IPS-11a (cell line): Measurements from ENCODE around the gene ZNF681.
"Not testable (repeated sequence)": the region's sequence is repeated elsewhere in the genome, so short reads cannot be mapped to it uniquely, and the experiment has no call there.

ENCODE experiments used
- H3K4me3 ChIP-seq: one replicate; pipeline ENCODE4 v1.5.1; 2013; ENCODE audit warnings: low read depth, low read length, control low read depth

ZNF681 gene

GRCh38 chr19:23758187-23759074 is at the start of gene ZNF681:
Gene ZNF681 (minus strand): TSS chr19:23758891. CDS start chr19:23758749, 142 bp downstream.
- H3K4me3 ChIP-seq = peak within 1 kb of the TSS; percentile 40

GRCh38 chr19:23804676-23805075 is 46.0 kb upstream of the ZNF681 start:
- H3K4me3 ChIP-seq = no peak overlapping the region

- no peak overlapping the region for H3K4me3 ChIP-seq
Measured at GRCh38 chr19:23802290-23802689, 43.6 kb upstream of the ZNF681 start.

- no peak overlapping the region for H3K4me3 ChIP-seq
Measured at GRCh38 chr19:23801803-23802202, 43.1 kb upstream of the ZNF681 start.

GRCh38 chr19:23800868-23801267 is 42.2 kb upstream of the ZNF681 start:
- H3K4me3 ChIP-seq = no peak overlapping the region

DNA sequence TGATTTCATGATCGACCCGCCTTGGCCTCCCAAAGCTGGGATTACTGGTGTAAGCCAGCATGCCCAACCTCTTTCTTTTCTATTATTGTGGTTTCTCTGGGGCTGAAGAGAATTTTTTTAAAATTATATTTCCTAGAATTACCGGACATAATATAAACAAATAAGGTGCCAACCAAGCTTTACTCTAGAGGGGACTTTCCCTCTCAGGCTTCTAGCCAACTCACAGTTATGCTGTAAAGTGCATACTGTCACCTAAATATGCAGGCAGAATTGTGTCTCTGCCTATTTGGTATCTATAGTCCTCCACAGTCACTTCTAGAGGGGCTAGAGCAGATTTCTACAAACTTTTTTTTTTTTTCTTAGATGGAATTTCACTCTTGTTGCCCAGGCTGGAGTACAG is 41.6 kb upstream of the ZNF681 start:
- H3K4me3 ChIP-seq = no peak overlapping the region

DNA sequence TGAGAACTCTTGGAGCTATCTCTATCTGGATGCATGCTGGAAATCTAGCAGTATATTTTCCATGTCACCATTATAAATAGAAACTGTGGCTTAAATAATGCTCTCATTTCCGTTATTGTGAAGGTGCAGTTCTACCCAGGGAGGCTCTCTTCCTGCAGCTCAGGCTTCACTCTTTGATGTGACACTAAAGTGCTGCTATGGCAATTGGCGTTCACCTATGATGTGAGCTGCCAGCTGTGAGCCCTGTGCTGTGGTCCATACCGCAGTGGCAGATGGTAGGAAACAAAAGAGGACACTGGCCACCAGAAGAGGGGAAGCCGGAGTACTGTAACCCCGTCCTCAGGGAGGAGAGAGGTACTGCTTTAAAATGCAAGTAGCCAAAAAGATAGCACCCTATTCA is 40.6 kb upstream of the ZNF681 start:
- H3K4me3 ChIP-seq = no peak overlapping the region

- no peak overlapping the region for H3K4me3 ChIP-seq
Measured at GRCh38 chr19:23795462-23795861, 36.8 kb upstream of the ZNF681 start.

GRCh38 chr19:23792784-23793183 is 34.1 kb upstream of the ZNF681 start:
- no peak overlapping the region for H3K4me3 ChIP-seq

DNA sequence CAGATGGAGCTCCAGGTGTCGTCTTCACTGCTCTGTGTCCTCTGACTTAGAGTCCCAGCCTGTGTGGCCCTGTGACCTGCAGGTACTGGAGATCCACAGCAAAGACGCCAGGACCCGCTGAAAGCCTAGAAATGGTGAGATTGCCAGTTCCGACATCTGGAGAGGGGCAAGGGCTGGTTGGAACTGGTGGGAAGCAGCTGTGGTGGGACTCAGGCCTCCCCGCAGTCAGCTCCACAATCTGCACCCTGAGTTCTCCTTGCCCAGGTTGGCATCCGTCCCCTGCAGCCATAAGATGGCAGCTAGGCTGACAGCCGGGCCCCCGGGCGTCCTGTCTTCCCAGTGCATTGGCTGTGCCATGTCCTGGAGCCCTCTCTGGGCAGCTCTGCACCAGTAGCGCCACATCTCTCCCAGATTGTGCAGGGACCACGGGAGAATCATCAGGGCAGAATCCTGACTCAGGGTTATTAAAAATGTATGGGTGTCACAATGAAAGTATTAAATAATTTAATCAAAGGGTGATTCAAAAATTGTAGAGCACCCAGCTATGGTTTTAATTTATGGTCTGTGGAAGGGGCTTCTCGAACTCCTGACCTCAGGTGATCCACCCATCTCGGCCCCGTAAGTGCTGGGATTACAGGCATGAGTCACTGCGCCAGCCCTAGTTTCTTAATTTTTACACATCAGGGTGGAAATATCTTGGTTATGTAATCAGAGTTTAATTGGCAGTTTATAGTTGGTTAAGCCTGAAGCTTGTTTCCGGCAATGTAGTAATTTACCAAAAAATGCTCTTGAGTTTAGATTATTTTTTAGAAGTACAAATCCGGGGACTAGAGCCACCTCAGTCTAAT is 32.2 kb upstream of the ZNF681 start:
- H3K4me3 ChIP-seq = no peak overlapping the region

GRCh38 chr19:23789246-23789645 is 30.6 kb upstream of the ZNF681 start:
- H3K4me3 ChIP-seq = no peak overlapping the region

DNA sequence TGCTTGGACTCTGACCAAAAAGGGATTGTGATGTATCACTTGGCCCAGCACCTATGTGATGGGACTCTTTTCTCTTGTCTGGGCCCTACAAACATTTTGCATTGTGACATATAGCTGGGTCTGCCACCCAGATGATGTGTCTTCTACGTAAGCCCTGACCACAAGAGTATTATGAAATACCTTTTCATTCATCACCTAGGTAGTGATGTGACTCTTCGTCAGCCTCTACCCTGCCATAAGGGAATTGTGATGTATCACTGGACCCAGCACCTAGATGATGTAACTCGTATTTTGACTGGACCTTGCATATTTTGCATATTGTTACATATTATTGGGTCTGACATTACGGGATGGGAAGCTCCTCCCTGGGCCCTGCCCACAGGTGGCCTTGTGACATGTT is 29.7 kb upstream of the ZNF681 start:
- H3K4me3 ChIP-seq = no peak overlapping the region

- no peak overlapping the region for H3K4me3 ChIP-seq
Measured at GRCh38 chr19:23787106-23787505, 28.4 kb upstream of the ZNF681 start.

GRCh38 chr19:23785982-23786381 is 27.3 kb upstream of the ZNF681 start:
- H3K4me3 ChIP-seq = no peak overlapping the region

- H3K4me3 ChIP-seq = no peak overlapping the region
Measured at GRCh38 chr19:23784274-23784673, 25.6 kb upstream of the ZNF681 start.

- no peak overlapping the region for H3K4me3 ChIP-seq
Measured at GRCh38 chr19:23783636-23784035, 24.9 kb upstream of the ZNF681 start.

DNA sequence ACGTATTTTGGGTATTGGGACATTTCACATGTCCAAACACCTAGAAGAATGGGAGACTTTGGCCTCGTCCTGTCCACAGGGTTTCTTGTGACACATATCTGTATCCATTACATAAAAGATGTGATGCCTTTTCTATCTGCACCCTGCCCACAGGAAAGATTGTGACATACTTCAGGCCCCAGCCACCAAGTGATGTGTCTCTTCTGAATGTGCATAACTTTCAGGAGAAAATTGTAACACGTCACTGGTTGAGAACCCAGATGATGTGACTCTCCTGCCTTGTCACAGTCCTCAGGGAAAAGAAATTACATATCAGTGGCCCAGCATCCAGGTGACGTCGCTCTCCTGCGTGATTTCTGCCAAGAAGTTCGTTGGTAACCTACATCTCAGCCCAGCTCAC is 21.0 kb upstream of the ZNF681 start:
- H3K4me3 ChIP-seq = no peak overlapping the region

DNA sequence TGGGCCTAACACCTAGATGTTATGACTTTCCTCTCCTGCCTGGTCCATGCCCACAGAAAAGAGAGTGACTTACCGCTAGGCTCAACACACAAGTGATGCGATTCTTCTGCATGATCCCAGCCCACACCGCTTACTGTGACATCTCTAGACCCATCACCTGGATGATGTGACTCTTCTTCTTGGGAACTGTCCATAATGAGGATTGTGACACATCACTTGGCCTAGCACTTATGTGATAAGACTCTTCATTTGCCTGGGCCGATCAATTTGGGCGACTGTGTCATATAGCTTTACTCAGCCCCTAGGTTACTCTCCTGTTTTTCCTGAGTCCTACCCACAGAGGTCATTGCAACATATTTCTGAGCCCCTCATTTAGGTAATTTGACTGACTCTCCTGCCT is 19.9 kb upstream of the ZNF681 start:
- H3K4me3 ChIP-seq = no peak overlapping the region

- not testable (repeated sequence) for H3K4me3 ChIP-seq
Measured at GRCh38 chr19:23778036-23778435, 19.3 kb upstream of the ZNF681 start.

GRCh38 chr19:23777216-23777615 is 18.5 kb upstream of the ZNF681 start:
- H3K4me3 ChIP-seq = no peak overlapping the region

DNA sequence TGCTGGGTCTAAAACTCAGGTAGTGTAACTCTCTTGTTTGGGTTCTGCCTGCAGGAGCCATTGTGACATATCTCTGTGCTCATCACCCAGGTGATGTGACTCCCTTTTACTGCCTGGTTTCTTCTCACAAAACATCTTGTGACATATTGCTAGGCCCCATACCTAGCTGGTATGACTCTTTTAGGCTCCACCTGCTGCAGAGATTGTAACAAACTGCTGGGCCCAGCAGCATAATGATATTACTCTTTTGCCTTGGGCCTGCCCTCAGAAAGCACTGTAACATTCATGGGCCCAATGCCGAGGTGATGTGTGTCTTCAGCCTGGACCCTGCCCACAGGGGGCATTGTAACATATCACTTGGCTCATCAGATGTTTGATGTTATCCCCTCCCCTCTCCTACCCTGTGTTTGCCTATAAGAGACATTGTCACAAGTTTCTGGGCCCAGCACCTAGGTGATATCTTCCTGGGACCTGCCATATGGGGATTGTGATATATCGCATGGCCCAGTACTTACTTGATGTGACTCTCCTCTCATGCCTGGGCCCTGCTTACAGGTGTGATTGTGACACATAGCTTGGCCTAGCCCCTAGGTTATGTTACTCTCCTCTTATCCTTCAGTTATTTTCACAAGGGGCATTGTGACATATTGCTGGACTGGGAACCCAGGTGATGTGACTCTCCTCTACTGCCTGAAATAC is 18.0 kb upstream of the ZNF681 start:
- H3K4me3 ChIP-seq = no peak overlapping the region
